ENCODE measurements around the gene ELOB. TPM values are rescaled to one million over a fixed set of nuclear protein-coding genes. Genes with fewer than 3 reads are reported as not detected.

ELOB gene
- total and polyA plus RNA-seq, 2 experiments from 2014 or later = 180 to 606 TPM

DNA sequence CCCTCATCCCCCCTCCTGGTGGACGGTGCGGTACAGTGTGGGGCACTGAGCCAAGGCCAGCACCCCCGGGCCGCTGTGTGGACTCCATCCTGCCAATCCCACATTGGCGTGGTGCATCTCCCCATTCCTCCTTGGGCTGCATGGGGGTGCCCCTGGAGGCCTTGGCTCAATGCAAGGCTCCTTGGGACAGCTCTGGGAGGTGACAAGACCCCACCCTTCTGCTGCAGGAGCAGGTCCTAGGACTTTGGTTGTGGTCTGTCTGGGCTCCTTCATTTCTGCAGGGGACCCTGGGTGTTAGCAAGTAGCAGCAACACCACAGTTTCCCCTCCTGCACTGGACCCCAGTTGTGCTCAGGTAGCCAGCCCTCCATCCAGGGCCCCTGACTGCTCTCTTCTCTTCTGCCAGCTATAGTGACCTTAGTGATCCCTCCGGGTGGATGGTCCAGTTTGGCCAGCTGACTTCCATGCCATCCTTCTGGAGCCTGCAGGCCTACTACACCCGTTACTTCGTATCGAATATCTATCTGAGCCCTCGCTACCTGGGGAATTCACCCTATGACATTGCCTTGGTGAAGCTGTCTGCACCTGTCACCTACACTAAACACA, 41.3 kb upstream of the ELOB start:
- no peak overlapping the region for H3K4me3 ChIP-seq
- no peak for DNase-seq (ENCODE audit: low read depth in 1 of 2, low spot score in 1 of 2)
- H3K36me3 ChIP-seq = no peaks in the 10 kb centered on the region
- H3K27ac ChIP-seq = no peak overlapping the region
- TF ChIP-seq, protein P1, sequence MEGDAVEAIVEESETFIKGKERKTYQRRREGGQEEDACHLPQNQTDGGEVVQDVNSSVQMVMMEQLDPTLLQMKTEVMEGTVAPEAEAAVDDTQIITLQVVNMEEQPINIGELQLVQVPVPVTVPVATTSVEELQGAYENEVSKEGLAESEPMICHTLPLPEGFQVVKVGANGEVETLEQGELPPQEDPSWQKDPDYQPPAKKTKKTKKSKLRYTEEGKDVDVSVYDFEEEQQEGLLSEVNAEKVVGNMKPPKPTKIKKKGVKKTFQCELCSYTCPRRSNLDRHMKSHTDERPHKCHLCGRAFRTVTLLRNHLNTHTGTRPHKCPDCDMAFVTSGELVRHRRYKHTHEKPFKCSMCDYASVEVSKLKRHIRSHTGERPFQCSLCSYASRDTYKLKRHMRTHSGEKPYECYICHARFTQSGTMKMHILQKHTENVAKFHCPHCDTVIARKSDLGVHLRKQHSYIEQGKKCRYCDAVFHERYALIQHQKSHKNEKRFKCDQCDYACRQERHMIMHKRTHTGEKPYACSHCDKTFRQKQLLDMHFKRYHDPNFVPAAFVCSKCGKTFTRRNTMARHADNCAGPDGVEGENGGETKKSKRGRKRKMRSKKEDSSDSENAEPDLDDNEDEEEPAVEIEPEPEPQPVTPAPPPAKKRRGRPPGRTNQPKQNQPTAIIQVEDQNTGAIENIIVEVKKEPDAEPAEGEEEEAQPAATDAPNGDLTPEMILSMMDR (IDR thresholded peaks at IDR 0.05; ENCODE audit: low read depth, low read length) = no peak
- no peaks in the 10 kb centered on the region for H3K4me1 ChIP-seq (ENCODE audit: low read depth)
- no peaks in the 10 kb centered on the region for H3K27me3 ChIP-seq
- no peaks in the 10 kb centered on the region for H3K9me3 ChIP-seq (ENCODE audit: low read depth)

DNA sequence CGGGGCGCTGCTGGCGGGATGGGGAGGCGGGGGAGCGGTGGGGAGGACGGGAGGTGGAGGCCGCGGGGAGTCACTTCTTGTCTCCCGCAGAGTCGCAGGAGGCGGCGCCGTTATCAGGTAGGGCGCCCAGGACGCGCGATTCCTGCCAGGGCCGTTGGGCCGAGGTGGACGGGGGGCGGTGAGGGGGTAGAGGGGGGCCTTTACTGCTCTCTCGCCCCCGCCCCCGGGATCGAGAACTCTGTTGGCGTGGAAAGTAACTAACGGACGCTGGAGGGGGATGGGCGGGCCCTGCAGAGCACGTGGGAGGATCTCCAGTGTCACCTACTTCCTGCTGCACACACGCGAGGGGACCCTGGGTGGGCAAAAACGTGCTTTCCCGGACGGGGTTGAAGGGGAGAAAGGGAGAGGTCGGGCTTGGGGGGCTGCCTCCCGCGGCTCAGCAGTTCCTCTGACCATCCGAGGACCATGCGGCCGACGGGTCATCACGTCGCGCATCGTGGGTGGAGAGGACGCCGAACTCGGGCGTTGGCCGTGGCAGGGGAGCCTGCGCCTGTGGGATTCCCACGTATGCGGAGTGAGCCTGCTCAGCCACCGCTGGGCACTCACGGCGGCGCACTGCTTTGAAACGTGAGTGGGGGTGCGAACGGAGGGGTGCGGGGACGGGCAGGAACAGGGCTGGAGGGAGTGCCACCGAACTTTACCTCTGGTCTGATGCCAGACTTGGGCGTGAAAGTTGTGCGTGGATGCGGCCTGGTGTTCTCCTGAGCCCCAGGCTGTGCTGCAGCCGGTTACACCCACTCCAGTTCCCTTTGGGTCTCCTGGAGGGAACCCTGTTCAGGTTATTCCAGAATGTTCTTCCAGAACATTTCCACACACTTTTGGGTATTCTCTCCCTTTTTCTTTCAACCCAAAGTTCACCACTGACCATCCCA, 40.5 kb upstream of the ELOB start:
- H3K36me3 ChIP-seq = no peaks in the 10 kb centered on the region
- no peak overlapping the region for H3K4me3 ChIP-seq
- TF ChIP-seq, protein P1 (IDR thresholded peaks at IDR 0.05; ENCODE audit: low read depth, low read length) = no peak
- no peak for DNase-seq (ENCODE audit: low read depth in 1 of 2, low spot score in 1 of 2)
- H3K9me3 ChIP-seq (ENCODE audit: low read depth) = no peaks in the 10 kb centered on the region
- no peak overlapping the region for H3K27ac ChIP-seq
- no peaks in the 10 kb centered on the region for H3K27me3 ChIP-seq
- no peaks in the 10 kb centered on the region for H3K4me1 ChIP-seq (ENCODE audit: low read depth)

DNA sequence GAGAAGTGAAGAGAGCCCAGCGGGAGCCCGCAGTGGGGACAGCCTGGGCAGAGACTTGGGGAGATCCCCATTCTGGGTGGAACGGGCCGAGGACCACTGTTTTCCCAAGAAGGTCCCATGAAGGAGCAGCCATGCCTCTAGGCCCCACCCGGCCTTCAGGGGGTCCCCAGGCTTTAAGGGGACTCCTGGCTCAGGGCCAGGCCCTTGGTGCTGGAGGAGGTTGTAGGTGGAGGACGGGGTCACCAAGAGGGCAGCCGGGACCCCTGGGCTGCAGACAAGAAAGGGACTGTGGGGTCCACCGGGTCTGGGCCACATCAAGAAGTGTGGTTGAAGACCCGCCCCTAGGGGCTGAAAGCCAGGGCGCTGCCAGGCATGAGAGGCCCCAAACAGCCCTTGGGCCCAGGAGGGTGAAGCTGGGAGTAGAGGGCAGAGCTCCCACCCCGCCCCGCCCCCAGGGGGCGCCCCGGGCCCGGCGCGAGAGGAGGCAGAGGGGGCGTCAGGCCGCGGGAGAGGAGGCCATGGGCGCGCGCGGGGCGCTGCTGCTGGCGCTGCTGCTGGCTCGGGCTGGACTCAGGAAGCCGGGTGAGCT, 39.8 kb upstream of the ELOB start, which contains the start of gene PRSS21:
Gene PRSS21, plus strand, starts transcription at position 487 of the 589 bp plus-strand sequence. Its CDS starts 32 bp downstream, at position 519.
- Histone ChIP-seq H3K4me1 (ENCODE audit: low read depth) (no peaks in the 10 kb centered on the region), H3K27ac (no peak within 1 kb of the TSS), H3K9me3 (ENCODE audit: low read depth) (no peaks in the 10 kb centered on the region), H3K27me3 (no peaks in the 10 kb centered on the region), H3K36me3 (no peaks in the 10 kb centered on the region), H3K4me3 (no peak within 1 kb of the TSS)
- TF ChIP-seq, protein P1 (IDR thresholded peaks at IDR 0.05; ENCODE audit: low read depth, low read length) = no peak
- DNase-seq (ENCODE audit: low read depth in 1 of 2, low spot score in 1 of 2) = no peak

DNA sequence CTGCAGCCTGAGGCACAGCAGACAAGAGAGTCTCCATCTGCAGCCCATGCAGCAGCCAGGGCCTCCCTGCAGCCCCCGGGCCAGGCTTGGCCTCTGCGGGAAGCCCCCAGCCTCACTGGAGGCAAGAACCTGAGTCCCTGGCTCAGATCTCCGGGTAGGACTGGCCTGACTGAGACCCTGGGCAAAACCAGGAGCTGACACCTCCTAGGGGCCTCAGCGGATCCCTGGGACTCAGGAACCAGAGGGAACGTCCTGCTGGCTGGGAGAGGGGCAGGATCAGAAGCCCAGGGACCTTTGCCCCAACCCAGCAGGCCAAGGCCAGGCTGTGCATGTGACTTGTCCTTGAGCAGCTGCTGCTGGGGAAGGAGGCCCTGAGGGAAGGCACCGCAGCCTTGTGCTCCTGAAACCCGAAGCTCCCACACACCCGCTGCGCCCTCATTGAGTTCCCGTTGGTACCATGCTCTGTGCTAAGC, 38.3 kb upstream of the ELOB start:
- TF ChIP-seq, protein P1 (IDR thresholded peaks at IDR 0.05; ENCODE audit: low read depth, low read length) = no peak
- H3K4me3 ChIP-seq = no peak overlapping the region
- no peak overlapping the region for H3K27ac ChIP-seq
- no peaks in the 10 kb centered on the region for H3K27me3 ChIP-seq
- no peaks in the 10 kb centered on the region for H3K9me3 ChIP-seq (ENCODE audit: low read depth)
- no peak for DNase-seq (ENCODE audit: low read depth in 1 of 2, low spot score in 1 of 2)
- no peaks in the 10 kb centered on the region for H3K36me3 ChIP-seq
- no peaks in the 10 kb centered on the region for H3K4me1 ChIP-seq (ENCODE audit: low read depth)

DNA sequence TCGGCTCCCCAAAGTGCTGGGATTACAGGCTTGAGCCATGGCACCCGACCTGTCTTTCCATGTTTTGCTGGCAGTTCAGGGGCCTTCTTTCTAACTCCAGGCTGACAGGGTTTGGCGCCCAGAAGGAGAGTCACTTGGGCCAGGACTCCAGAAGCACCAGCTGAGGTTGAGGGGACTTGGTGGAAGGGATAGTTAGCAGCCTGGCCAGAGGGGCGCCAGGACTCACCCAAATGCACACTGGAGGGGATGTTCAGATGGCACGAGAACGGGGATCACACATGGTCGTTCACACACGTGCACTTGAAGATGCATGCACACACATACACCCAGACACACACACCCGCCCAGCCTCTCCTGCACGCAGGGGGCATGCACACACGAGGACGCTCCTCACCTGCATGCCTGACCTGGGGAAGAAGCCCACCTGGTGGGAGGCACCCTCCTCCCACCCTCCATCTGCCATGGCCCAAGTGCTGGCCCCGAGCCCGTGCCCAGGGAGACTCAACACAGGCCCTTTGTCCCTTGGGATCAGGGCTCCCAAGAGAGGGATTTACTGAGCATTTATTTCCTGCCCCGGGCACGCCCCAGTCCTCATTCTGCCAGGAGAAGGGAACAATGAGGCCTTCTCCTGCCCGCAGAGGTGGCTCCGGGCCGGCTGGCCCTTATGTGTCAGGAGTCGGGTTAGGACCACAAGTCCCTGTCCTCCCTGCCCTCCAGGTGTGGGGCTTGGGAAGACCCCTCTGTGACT, 37.6 kb upstream of the ELOB start:
- no peak for DNase-seq (ENCODE audit: low read depth in 1 of 2, low spot score in 1 of 2)
- Histone ChIP-seq H3K4me3 (no peak overlapping the region), H3K9me3 (ENCODE audit: low read depth) (no peaks in the 10 kb centered on the region), H3K27me3 (no peaks in the 10 kb centered on the region), H3K4me1 (ENCODE audit: low read depth) (no peaks in the 10 kb centered on the region), H3K27ac (no peak overlapping the region), H3K36me3 (no peaks in the 10 kb centered on the region)
- TF ChIP-seq, protein P1 (IDR thresholded peaks at IDR 0.05; ENCODE audit: low read depth, low read length) = no peak

Measured in cardiac muscle cell (in vitro differentiated cells and primary cell).